ENCODE results near the gene CHCHD4.

CHCHD4 gene

DNA sequence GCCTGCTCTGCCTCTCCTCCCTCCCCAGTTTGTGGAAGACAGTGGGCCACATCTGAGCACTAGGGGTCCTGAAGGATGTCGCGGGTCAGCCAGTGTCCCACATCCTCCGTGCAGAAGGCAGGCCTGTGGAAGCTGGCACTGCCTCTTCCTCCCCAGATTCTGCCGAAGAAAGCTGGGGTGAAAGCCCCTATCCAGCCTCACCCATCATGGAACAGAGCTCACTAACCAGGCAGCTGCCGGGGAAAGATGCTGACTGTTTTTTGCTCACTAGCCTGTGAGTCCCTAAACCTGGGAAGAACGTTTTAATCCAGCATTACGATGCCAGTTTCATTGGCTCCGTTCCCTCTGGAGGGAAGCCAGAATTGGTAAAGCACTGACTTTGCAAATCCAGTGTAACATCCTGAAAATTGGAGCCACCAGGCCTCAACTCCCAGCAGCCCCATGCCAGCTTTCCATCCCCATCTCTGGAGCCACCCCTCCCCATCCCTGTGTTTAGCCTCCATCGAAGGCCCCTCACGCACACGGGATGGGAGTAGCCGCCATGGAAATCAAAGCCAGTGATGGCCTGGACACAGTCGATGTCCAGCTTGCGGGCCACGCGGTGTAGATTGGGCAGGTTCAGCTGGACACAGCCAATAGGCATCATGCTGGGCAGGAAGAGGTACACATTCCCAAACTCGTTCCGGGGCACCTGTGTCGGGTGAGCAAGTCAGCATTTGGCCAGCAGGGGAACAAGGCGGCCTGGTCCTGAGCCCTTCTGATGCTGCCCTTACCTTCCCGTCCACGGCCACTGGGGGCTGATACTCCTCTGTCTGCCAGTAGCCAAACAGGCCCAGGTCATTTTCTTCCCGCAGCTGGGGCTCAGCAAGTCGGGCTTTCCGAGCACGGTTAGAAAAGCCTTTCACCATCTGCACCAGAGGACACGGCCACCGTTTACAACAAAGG, 23.6 kb upstream of the CHCHD4 start:
- 78% methylated on average over 28 of the region's 28 CpGs for WGBS
- no peaks in the 10 kb centered on the region for H3K27me3 ChIP-seq (ENCODE audit: insufficient read depth, low read length)
- H3K9ac ChIP-seq (ENCODE audit: low read depth, low read length) = no peak overlapping the region
- no peaks in the 10 kb centered on the region for H3K9me3 ChIP-seq (ENCODE audit: insufficient read depth, low read depth, low read length)
- peaks cover 26% of the 10 kb centered on the region; the same call in 1 of the 2 replicates for H3K4me1 ChIP-seq (ENCODE audit: insufficient read depth, low read length)
- H3K27ac ChIP-seq (ENCODE audit: low read depth, low read length) = no peak overlapping the region; the same call in 1 of the 2 replicates
- H3K4me3 ChIP-seq (ENCODE audit: low read length) = no peak overlapping the region
- H3K36me3 ChIP-seq (ENCODE audit: insufficient read depth, low read length) = peaks cover 39% of the 10 kb centered on the region

DNA sequence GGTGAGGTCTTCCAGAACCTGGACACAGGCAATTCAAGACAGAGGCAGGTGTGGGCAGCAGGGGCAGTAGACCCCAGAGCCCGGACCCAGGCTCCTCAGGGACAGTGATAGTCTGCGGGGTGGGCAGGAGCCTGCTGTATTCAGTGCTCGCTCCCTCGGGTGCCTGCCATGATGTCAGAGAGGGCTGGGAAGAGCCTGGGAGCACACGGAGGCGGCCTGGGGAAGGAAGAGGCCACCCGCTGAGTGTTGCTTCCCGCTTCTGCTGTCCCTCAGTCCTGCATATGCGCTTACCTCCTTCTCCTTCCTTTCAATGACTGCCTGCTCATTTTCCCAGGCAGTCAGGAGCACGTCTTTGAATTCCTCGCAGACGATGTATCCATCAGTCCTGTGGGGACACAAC, 22.9 kb upstream of the CHCHD4 start:
- Histone ChIP-seq H3K36me3 (ENCODE audit: insufficient read depth, low read length) (peaks cover 38% of the 10 kb centered on the region), H3K4me3 (ENCODE audit: low read length) (no peak overlapping the region), H3K4me1 (ENCODE audit: insufficient read depth, low read length) (peaks cover 33% of the 10 kb centered on the region; the same call in 1 of the 2 replicates), H3K27me3 (ENCODE audit: insufficient read depth, low read length) (no peaks in the 10 kb centered on the region), H3K27ac (ENCODE audit: low read depth, low read length) (no peak overlapping the region; the same call in 1 of the 2 replicates), H3K9ac (ENCODE audit: low read depth, low read length) (no peak overlapping the region), H3K9me3 (ENCODE audit: insufficient read depth, low read depth, low read length) (no peaks in the 10 kb centered on the region)
- 60% methylated on average over 12 of the region's 12 CpGs for WGBS

DNA sequence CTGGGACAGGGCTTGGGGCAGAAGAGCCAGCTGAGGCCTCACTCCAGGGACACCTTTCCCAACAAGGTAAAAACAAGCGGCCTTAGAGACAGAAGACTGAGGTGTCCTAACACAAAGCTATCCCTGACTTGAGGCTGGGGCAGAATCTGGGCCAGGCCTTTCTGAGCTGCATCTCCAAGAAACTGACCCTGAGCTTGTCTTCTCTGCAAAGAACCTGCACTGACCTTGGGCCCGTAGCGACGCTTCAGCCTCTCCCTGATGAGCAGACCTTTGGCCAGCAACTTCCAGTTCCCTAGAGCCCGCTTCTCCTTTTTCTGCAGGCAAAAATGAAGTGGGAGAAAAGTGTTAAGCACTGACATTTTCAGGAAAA, 22.4 kb upstream of the CHCHD4 start:
- Histone ChIP-seq H3K27ac (ENCODE audit: low read depth, low read length) (no peak overlapping the region), H3K4me3 (ENCODE audit: low read length) (no peak overlapping the region), H3K4me1 (ENCODE audit: insufficient read depth, low read length) (peaks cover 37% of the 10 kb centered on the region; the same call in 1 of the 2 replicates), H3K27me3 (ENCODE audit: insufficient read depth, low read length) (no peaks in the 10 kb centered on the region), H3K9ac (ENCODE audit: low read depth, low read length) (no peak overlapping the region), H3K36me3 (ENCODE audit: insufficient read depth, low read length) (peaks cover 38% of the 10 kb centered on the region), H3K9me3 (ENCODE audit: insufficient read depth, low read depth, low read length) (no peaks in the 10 kb centered on the region)
- WGBS = 92% methylated on average over 5 of the region's 5 CpGs

GRCh38 chr3:14146381-14147065, 21.9 kb upstream of the CHCHD4 start:
- Histone ChIP-seq H3K4me3 (ENCODE audit: low read length) (no peak overlapping the region), H3K27ac (ENCODE audit: low read depth, low read length) (no peak overlapping the region), H3K9me3 (ENCODE audit: insufficient read depth, low read depth, low read length) (no peaks in the 10 kb centered on the region), H3K9ac (ENCODE audit: low read depth, low read length) (no peak overlapping the region), H3K36me3 (ENCODE audit: insufficient read depth, low read length) (peaks cover 38% of the 10 kb centered on the region), H3K27me3 (ENCODE audit: insufficient read depth, low read length) (no peaks in the 10 kb centered on the region), H3K4me1 (ENCODE audit: insufficient read depth, low read length) (peaks cover 37% of the 10 kb centered on the region; the same call in 1 of the 2 replicates)
- 94% methylated on average over 10 of the region's 10 CpGs for WGBS

GRCh38 chr3:14145670-14146380, 21.2 kb upstream of the CHCHD4 start:
- H3K27ac ChIP-seq (ENCODE audit: low read depth, low read length) = peak overlapping the region; percentile 73
- WGBS = 96% methylated on average over 10 of the region's 10 CpGs
- H3K36me3 ChIP-seq (ENCODE audit: insufficient read depth, low read length) = peaks cover 45% of the 10 kb centered on the region
- H3K27me3 ChIP-seq (ENCODE audit: insufficient read depth, low read length) = no peaks in the 10 kb centered on the region
- no peaks in the 10 kb centered on the region for H3K9me3 ChIP-seq (ENCODE audit: insufficient read depth, low read depth, low read length)
- H3K9ac ChIP-seq (ENCODE audit: low read depth, low read length) = no peak overlapping the region; the same call in 1 of the 2 replicates
- H3K4me3 ChIP-seq (ENCODE audit: low read length) = no peak overlapping the region
- peaks cover 37% of the 10 kb centered on the region; the same call in 1 of the 2 replicates for H3K4me1 ChIP-seq (ENCODE audit: insufficient read depth, low read length)

DNA sequence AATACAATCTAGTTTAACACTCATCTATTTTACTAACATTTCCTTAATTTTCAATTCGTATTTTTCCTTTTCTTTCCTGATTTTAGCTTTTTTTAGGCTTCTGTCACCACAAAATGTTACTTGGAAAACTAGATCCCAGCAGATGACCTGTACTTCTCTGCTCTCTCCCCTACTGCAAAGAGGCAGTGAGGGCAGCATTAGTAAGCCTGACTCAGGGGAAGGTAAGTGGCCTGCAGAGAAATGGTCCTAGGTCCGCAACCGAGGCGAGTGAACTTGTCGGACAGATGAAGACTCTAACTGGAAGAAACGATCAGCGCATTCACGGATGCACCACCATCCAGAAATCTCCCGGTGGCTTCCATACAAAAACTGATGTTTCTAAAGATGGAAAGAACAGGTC, 20.6 kb upstream of the CHCHD4 start:
- Histone ChIP-seq H3K4me3 (ENCODE audit: low read length) (no peak overlapping the region), H3K27me3 (ENCODE audit: insufficient read depth, low read length) (no peaks in the 10 kb centered on the region), H3K27ac (ENCODE audit: low read depth, low read length) (peak overlapping the region; percentile 73), H3K36me3 (ENCODE audit: insufficient read depth, low read length) (peaks cover 46% of the 10 kb centered on the region), H3K9me3 (ENCODE audit: insufficient read depth, low read depth, low read length) (no peaks in the 10 kb centered on the region), H3K4me1 (ENCODE audit: insufficient read depth, low read length) (peaks cover 37% of the 10 kb centered on the region; the same call in 1 of the 2 replicates), H3K9ac (ENCODE audit: low read depth, low read length) (peak overlapping the region; percentile 64; the same call in 1 of the 2 replicates)
- WGBS = 93% methylated on average over 9 of the region's 9 CpGs

DNA sequence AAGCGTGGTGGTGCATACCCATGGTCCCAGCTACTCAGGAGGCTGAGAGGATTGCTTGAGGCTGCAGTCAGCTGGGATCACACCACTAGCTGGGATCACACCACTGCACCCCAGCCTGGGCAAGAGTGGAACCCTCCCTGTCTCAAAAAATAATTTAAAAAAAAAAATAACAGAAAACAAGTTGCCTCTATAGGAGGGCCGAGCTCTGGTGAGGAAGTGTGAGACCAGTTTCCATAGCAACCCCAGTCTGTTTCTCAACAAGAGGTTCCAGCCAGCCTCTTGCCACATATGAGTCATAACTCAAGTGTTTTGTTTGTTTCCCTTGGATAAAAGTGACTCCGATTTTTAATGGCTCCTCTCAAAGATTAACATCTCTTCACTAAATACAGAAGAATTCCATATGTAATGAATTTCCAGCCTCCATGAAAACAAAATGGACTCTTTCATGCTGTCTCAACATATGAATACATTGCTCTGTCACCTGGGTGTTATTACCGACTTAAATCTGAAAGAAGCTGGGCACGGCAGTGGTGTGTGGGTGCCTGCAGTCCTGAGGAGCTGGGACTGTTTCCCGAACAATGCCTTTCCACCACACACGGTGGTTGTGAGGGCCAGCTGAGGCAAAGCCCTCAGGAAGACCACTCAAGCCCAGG, 19.9 kb upstream of the CHCHD4 start:
- Histone ChIP-seq H3K9ac (ENCODE audit: low read depth, low read length) (peak overlapping the region; percentile 64; the same call in 1 of the 2 replicates), H3K36me3 (ENCODE audit: insufficient read depth, low read length) (peaks cover 50% of the 10 kb centered on the region)

DNA sequence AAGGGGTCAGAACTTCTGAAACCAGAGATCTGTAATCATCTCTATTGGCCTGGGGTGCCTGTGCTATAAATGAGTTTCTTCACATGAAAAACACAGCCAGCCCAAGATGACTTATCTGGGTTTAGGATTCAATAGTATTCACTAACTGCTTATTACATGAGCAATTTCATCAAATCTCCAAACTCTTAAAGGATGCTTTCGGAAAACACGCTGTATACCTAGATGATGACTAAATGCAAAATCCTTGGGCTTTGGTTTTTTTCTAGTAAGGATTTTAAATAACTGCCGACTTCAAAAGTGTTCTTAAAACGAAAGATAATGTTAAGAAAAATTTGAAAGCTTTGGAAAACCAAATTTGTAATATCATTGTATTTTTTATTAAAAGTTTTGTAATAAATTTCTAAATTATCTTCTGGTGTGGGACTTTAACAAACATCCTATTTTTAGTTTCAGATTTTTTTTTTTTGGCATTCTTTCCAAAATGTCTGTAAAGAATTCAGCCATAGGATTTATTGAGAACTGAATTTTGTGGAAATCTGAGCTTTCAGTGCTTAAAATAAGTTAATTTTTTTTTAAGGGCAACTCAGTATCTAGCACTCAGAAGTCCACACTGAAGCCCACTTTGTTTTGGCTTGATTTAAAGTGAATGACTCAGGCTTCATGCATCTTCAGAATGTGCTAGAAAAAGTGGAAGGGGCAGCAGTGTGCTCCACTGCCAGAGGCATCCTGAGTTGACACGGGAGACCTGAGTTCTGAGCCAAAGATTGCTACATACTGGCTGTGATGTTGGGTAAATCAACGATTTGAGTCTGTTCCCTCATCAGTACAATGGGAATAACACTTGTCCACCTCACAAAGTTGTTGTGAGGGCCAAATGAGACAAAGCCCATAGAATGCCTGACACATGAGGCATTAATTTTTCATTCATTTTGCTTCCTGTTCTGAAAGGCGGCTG, 18.9 kb upstream of the CHCHD4 start:
- H3K27me3 ChIP-seq (ENCODE audit: insufficient read depth, low read length) = no peaks in the 10 kb centered on the region
- H3K4me1 ChIP-seq (ENCODE audit: insufficient read depth, low read length) = peaks cover 37% of the 10 kb centered on the region; the same call in 1 of the 2 replicates
- peaks cover 56% of the 10 kb centered on the region for H3K36me3 ChIP-seq (ENCODE audit: insufficient read depth, low read length)
- H3K9ac ChIP-seq (ENCODE audit: low read depth, low read length) = peak overlapping the region; percentile 52; the same call in 1 of the 2 replicates
- WGBS = 82% methylated on average over 7 of the region's 7 CpGs
- H3K4me3 ChIP-seq (ENCODE audit: low read length) = no peak overlapping the region
- peak overlapping the region; percentile 73 for H3K27ac ChIP-seq (ENCODE audit: low read depth, low read length)
- H3K9me3 ChIP-seq (ENCODE audit: insufficient read depth, low read depth, low read length) = no peaks in the 10 kb centered on the region

More for the DNA sequence above, 19.9 kb upstream of the CHCHD4 start:
- Histone ChIP-seq H3K4me3 (ENCODE audit: low read length) (no peak overlapping the region), H3K27me3 (ENCODE audit: insufficient read depth, low read length) (no peaks in the 10 kb centered on the region), H3K4me1 (ENCODE audit: insufficient read depth, low read length) (peaks cover 37% of the 10 kb centered on the region; the same call in 1 of the 2 replicates), H3K27ac (ENCODE audit: low read depth, low read length) (peak overlapping the region; percentile 73), H3K9me3 (ENCODE audit: insufficient read depth, low read depth, low read length) (no peaks in the 10 kb centered on the region)
- 55% methylated on average over 7 of the region's 7 CpGs for WGBS

- H3K27ac ChIP-seq (ENCODE audit: low read depth, low read length) = peak overlapping the region; percentile 73; the same call in 1 of the 2 replicates
Measured at GRCh38 chr3:14142567-14143270, 18.0 kb upstream of the CHCHD4 start.

More at GRCh38 chr3:14142567-14143270, 18.0 kb upstream of the CHCHD4 start:
- Histone ChIP-seq H3K9me3 (ENCODE audit: insufficient read depth, low read depth, low read length) (no peaks in the 10 kb centered on the region), H3K4me3 (ENCODE audit: low read length) (no peak overlapping the region), H3K4me1 (ENCODE audit: insufficient read depth, low read length) (peaks cover 31% of the 10 kb centered on the region; the same call in 1 of the 2 replicates), H3K36me3 (ENCODE audit: insufficient read depth, low read length) (peaks cover 60% of the 10 kb centered on the region), H3K27me3 (ENCODE audit: insufficient read depth, low read length) (no peaks in the 10 kb centered on the region), H3K9ac (ENCODE audit: low read depth, low read length) (peak overlapping the region; percentile 33; the same call in 1 of the 2 replicates)
- 87% methylated on average over 8 of the region's 8 CpGs for WGBS
